K562 (cell line): ENCODE results near the gene RPLP2. TPM values are rescaled to one million over a fixed set of nuclear protein-coding genes. Genes with fewer than 3 reads are reported as not detected.

Experiments
- ASH1L ChIP-seq: fragments of 450-650 bp; IDR thresholded peaks from 2 replicates; pipeline ENCODE4 v1.6.1; 2018; ENCODE audit warnings: borderline replicate concordance, mild to moderate bottlenecking, low read depth; ENCODE audit not compliant: partially characterized antibody
- BACH1 ChIP-seq: fragments of 200-800 bp; sonication (Bioruptor generic); IDR thresholded peaks from 2 replicates; pipeline ENCODE4 v1.6.1; 2016; ENCODE audit warnings: missing genetic modification characterization, missing compliant biosample characterization
- DPF2 ChIP-seq: fragments of 450-650 bp; IDR thresholded peaks from 2 replicates; pipeline ENCODE4 v1.6.1; 2016
- ETV5 ChIP-seq: sonication (generic); formaldehyde crosslinking; IDR thresholded peaks from 2 replicates; pipeline ENCODE4 v1.4.0; 2020; ENCODE audit warnings: low read depth, mild to moderate bottlenecking, missing genetic modification reagents
- GABPB1 ChIP-seq: sonication (generic); formaldehyde crosslinking; IDR thresholded peaks from 2 replicates; pipeline ENCODE4 v1.8.0; 2022; ENCODE audit warnings: mild to moderate bottlenecking, missing genetic modification reagents
- GTF2F1 ChIP-seq: IDR thresholded peaks from 2 replicates; pipeline ENCODE4 v1.6.1; 2011; ENCODE audit warnings: low read depth, low read length, improper control_type of control experiment
- HDAC3 ChIP-seq: fragments of 450-650 bp; IDR thresholded peaks from 2 replicates; pipeline ENCODE4 v1.6.1; 2018; ENCODE audit warnings: borderline replicate concordance, mild to moderate bottlenecking, moderate library complexity; ENCODE audit not compliant: partially characterized antibody
- HEY1 ChIP-seq: fragments of 250-450 bp; sonication (Bioruptor Pico); IDR thresholded peaks from 2 replicates; pipeline ENCODE4 v1.5.0; 2020; ENCODE audit warnings: mild to moderate bottlenecking, moderate library complexity, borderline replicate concordance
- IRF1 ChIP-seq: sonication (generic); formaldehyde crosslinking; IDR thresholded peaks from 2 replicates; pipeline ENCODE4 v1.8.0; 2022; ENCODE audit warnings: missing genetic modification reagents, mild to moderate bottlenecking, borderline replicate concordance
- KAT2B ChIP-seq: IDR thresholded peaks from one replicate; pipeline ENCODE4 v1.6.1; 2012; ENCODE audit warnings: low read depth, mild to moderate bottlenecking, control low read depth, inconsistent platforms, low read length, moderate library complexity
- LEF1 ChIP-seq: fragments of 450-650 bp; IDR thresholded peaks from 2 replicates; pipeline ENCODE4 v1.6.1; 2016; ENCODE audit warnings: mild to moderate bottlenecking
- NFRKB ChIP-seq: fragments of 450-650 bp; IDR thresholded peaks from 2 replicates; pipeline ENCODE4 v1.6.1; 2016; ENCODE audit warnings: low read depth
- PHB ChIP-seq: fragments of 250-450 bp; sonication (Bioruptor Pico); IDR thresholded peaks from 2 replicates; pipeline ENCODE4 v1.5.0; 2021
- POLR2AphosphoS2 ChIP-seq: IDR thresholded peaks from 2 replicates; pipeline ENCODE4 v1.6.1; 2012; ENCODE audit warnings: low read length, improper control_type of control experiment
- POU5F1 ChIP-seq: fragments of 150-350 bp; IDR thresholded peaks from 2 replicates; pipeline ENCODE4 v1.6.1; 2014; ENCODE audit warnings: borderline replicate concordance, low read length, low read depth, mild to moderate bottlenecking; ENCODE audit not compliant: partially characterized antibody
- PTRF ChIP-seq: fragments of 450-650 bp; IDR thresholded peaks from 2 replicates; pipeline ENCODE4 v1.6.1; 2016; ENCODE audit warnings: mild to moderate bottlenecking, missing genetic modification characterization, missing compliant biosample characterization
- RBM34 ChIP-seq: fragments of 200-400 bp; formaldehyde crosslinking; IDR thresholded peaks from 2 replicates; pipeline ENCODE4 v1.6.1; 2018; ENCODE audit warnings: low read length, borderline replicate concordance; ENCODE audit not compliant: insufficient read depth
- SIX5 ChIP-seq, 2 experiments: IDR thresholded peaks; 2 replicates each; pipeline ENCODE4 v1.6.1; 2011; ENCODE audit warnings: low read length in 2 of 2, borderline replicate concordance in 1 of 2, low read depth in 1 of 2, mild to moderate bottlenecking in 1 of 2, moderate library complexity in 1 of 2; ENCODE audit not compliant: insufficient read depth in 1 of 2
- ZNF253 ChIP-seq: fragments of 250-450 bp; sonication (Bioruptor Pico); conservative IDR thresholded peaks from 2 replicates; pipeline ENCODE4 v1.6.1; 2021; ENCODE audit warnings: mild to moderate bottlenecking
- ZNF707 ChIP-seq: fragments of 250-450 bp; sonication (Bioruptor Pico); conservative IDR thresholded peaks from 2 replicates; pipeline ENCODE4 v1.8.0; 2022; ENCODE audit warnings: inconsistent platforms, mild to moderate bottlenecking, moderate library complexity
- polyA plus RNA-seq, 8 experiments: library from polyadenylated mRNA; depleted of rRNA in 4 of 8; stranded (reverse) in 5 of 8; unstranded in 3 of 8; fragments of >200 nt; fragmentation: Nextera tagmentation in 2 of 8; fragmentation: Illumina TruSeq in 1 of 8; extraction: Ambion mirVana in 2 of 8; extraction: Trizol in 1 of 8; gene quantifications; 2 replicates each; pipeline versions ENCODE4 v1.2.1 to v1.2.3, GENCODE V29; 2011 to 2014; ENCODE audit warnings: inconsistent platforms in 1 of 8, missing spikeins in 1 of 8
- total RNA-seq, 7 experiments: library from RNA; depleted of rRNA in 6 of 7; stranded (reverse); fragments of >200 nt in 6 of 7; fragmentation: Illumina TruSeq in 2 of 7; extraction: Trizol in 2 of 7; gene quantifications; 2 replicates each; pipeline versions ENCODE4 v1.2.1 to v1.2.3, GENCODE V29; 2011 to 2021; ENCODE audit warnings: low replicate concordance in 1 of 7
- TF ChIP-seq, protein P1 (sequence below): fragments of 450-650 bp; formaldehyde crosslinking; IDR thresholded peaks from 2 replicates; pipeline ENCODE4 v1.4.0; 2020; ENCODE audit warnings: mild to moderate bottlenecking

Gene RPLP2
- total and polyA plus RNA-seq, 9 of the 15 experiments (the other 6 are each of a cell fraction or from before 2014, with no cell fraction given): 528 to 3,807 (median 1,633) TPM

DNA sequence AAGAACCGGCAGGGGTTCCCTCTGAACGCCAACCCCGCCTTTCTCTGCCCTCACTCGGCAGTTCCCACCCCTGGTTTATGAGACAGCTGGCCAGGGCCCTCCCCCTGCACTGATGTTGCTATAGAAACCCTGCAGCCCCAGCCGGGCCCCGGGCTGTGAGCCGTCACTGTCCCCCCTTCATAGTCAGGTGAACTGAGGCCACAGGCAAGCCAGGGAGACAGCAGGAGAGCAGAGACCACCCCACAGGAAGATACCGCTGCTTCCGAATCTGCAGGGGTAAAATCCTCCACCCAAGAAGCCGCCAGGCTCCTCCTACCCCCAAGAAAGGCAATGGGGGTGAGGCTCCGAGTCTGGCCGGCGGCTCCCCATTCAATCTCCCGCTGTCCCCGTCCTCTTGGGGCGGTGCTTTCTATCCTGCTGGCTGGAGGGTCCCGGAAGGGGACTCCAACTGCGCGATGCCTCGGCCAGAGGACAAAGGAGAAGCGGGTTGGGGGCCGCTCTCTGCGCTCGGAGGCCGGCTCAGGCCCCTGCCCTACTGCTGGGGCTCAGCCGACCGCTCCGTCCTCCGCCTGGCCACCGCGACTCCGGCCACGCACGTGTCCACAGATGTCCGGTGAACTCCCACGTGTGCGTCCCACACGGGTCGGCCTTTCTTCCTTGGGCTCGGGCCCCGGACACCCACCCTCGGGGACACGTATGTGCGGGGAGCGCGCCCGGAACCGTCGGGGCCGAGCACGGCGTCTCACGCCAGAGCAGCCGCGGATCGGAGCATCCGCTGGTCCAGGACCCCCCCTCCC lies 12.3 kb upstream of the RPLP2 start (continued):
- TF ChIP-seq IRF1 (CRISPR knock-in tag): no peak
- TF ChIP-seq PTRF (tag): no peak
- TF ChIP-seq POLR2AphosphoS2: no peak
- TF ChIP-seq RBM34: no peak
- no peak for TF ChIP-seq BACH1
- TF ChIP-seq, protein P1, sequence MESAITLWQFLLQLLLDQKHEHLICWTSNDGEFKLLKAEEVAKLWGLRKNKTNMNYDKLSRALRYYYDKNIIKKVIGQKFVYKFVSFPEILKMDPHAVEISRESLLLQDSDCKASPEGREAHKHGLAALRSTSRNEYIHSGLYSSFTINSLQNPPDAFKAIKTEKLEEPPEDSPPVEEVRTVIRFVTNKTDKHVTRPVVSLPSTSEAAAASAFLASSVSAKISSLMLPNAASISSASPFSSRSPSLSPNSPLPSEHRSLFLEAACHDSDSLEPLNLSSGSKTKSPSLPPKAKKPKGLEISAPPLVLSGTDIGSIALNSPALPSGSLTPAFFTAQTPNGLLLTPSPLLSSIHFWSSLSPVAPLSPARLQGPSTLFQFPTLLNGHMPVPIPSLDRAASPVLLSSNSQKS (CRISPR knock-in tag): no peak
- TF ChIP-seq HEY1: no peak
- no peak for TF ChIP-seq KAT2B
- no peak for TF ChIP-seq DPF2
- peak; percentile 27; the same call in 1 of the 2 replicates for TF ChIP-seq ETV5 (CRISPR knock-in tag)
- no peak for TF ChIP-seq SIX5 (IDR thresholded peaks at IDR 0.05; ENCODE audit: borderline replicate concordance in 1 of 2, insufficient read depth in 1 of 2, low read depth in 1 of 2, low read length in 2 of 2)
- no peak for TF ChIP-seq LEF1
- no peak for TF ChIP-seq ZNF707
- no peak for TF ChIP-seq ASH1L
- TF ChIP-seq GABPB1 (CRISPR knock-in tag): peak; percentile 57; the same call in 1 of the 2 replicates
- TF ChIP-seq NFRKB: no peak
- no peak for TF ChIP-seq HDAC3
- TF ChIP-seq ZNF253: no peak
- no peak for TF ChIP-seq POU5F1
- TF ChIP-seq GTF2F1: no peak
- no peak for TF ChIP-seq PHB (CRISPR knock-in tag)
